GM11168 (cell line): ENCODE results near the gene TAS2R60.
"Not testable (repeated sequence)": the region's sequence is repeated elsewhere in the genome, so short reads cannot be mapped to it uniquely, and the experiment has no call there.

Experiments used
- in situ Hi-C: fragments of 300-500 bp; cut with MboI; formaldehyde crosslinking; loops from one replicate; pipeline ENCODE4 v1.12.0; 2022; ENCODE audit warnings: low sequenced_read_pairs; ENCODE audit not compliant: unreplicated experiment

TAS2R60 gene

GRCh38 chr7:143463556-143463955 is 20.3 kb downstream of the TAS2R60 start:
- in situ Hi-C loops: no loop called here

DNA sequence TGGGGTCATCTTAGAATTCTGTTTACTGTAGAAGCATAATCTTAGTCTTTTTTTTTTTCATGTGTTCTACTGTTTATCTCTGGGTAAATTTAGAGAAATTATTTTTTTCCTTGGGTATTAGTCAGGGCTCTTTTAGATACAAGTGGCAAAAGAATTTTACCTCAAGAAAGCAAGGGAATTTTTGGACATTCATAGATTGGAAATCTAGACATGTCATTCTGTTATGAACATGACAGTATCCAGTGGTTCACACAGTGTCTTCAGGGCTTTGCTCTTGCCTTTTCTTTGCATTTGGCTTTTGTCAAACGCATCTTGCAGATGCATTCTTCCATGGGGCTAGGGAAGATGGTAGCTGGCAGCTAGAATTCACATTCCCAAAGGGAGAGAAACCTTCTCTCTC is 20.7 kb downstream of the TAS2R60 start:
- in situ Hi-C loops: no loop called here

- in situ Hi-C loops: no loop called here
Measured at GRCh38 chr7:143467724-143468123, 24.5 kb downstream of the TAS2R60 start.

GRCh38 chr7:143472071-143472689 is 28.9 kb downstream of the TAS2R60 start:
- in situ Hi-C loops: not testable (repeated sequence)

DNA sequence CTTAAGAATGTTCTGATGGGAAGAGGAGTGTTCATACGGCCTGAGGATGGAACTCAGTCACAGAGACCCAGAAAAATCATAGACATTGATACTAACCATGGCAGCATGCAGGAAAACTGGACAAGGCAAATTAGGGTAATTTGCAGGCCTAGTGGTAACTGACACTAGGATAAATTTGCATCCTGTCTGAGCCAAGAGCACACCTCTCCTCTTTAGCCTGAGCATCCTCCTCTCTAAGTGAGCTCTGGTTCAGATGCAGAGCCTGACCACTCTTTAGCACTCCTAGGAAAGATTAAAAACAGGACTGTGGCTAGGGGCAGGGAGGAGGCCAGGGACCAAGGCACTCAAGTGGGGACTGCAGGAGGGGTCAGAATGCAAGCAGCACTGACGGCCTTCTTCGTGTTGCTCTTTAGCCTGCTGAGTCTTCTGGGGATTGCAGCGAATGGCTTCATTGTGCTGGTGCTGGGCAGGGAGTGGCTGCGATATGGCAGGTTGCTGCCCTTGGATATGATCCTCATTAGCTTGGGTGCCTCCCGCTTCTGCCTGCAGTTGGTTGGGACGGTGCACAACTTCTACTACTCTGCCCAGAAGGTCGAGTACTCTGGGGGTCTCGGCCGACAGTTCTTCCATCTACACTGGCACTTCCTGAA is 34.4 kb downstream of the TAS2R60 start, which contains the start of gene TAS2R41:
Gene TAS2R41, plus strand, starts transcription at position 373 of the 650 bp plus-strand sequence. Its CDS starts 0 bp downstream, at position 373.
- in situ Hi-C loops: no loop called here

- in situ Hi-C loops: no loop called here
Measured at GRCh38 chr7:143479055-143479766, 36.0 kb downstream of the TAS2R60 start.

GRCh38 chr7:143480501-143480900 is 37.2 kb downstream of the TAS2R60 start:
- in situ Hi-C loops: no loop called here

- in situ Hi-C loops: no loop called here
Measured at GRCh38 chr7:143484119-143484518, 40.9 kb downstream of the TAS2R60 start.

GRCh38 chr7:143485094-143485493 is 41.8 kb downstream of the TAS2R60 start:
- in situ Hi-C loops: no loop called here

- in situ Hi-C loops: no loop called here
Measured at GRCh38 chr7:143485500-143485899, 42.2 kb downstream of the TAS2R60 start.

DNA sequence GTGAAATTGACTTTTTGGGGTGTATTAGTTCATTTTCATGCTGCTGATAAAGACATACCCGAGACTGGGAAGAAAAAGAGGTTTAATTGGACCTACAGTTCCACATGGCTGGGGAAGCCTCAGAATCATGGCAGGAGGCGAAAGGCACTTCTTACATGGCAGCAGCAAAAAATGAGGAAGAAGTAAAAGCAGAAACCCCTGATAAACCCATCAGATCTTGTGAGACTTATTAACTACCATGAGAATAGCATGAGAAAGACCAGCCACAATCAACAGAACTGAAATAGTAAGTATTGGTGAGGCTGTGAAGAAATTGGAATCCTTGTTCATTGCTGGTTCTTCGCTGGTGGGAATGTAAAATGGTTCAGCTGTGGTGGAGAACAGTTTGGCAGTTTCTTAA is 43.0 kb downstream of the TAS2R60 start:
- in situ Hi-C loops: not testable (repeated sequence)

GRCh38 chr7:143487061-143487460 is 43.8 kb downstream of the TAS2R60 start:
- in situ Hi-C loops: no loop called here

- in situ Hi-C loops: no loop called here
Measured at GRCh38 chr7:143487566-143487965, 44.3 kb downstream of the TAS2R60 start.

- in situ Hi-C loops: no loop called here
Measured at GRCh38 chr7:143490717-143491306, 47.6 kb downstream of the TAS2R60 start.

DNA sequence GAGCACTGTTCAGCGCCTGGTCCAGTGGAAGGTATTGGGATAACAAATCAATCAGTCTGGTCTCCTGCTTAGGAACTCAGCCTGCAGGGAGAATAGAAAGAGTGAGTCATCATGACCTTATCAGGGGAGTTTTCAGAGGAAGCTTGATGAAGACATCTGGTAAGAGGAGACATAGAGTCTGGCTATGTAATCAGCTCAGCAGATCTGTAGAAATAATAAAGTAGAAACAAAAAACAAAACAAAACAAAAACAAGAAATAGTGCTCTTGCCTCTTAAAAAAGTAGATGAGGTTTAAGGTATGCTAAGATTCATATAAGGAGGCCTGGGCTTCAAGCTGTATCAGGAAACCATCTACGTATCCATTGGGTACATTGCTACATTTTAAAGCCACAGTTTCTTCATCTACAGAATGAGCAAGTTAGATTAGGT is 48.8 kb downstream of the TAS2R60 start:
- in situ Hi-C loops: no loop called here

GRCh38 chr7:143492799-143493739 is 49.8 kb downstream of the TAS2R60 start:
- in situ Hi-C loops: no loop called here

GRCh38 chr7:143493751-143494150 is 50.5 kb downstream of the TAS2R60 start:
- in situ Hi-C loops: no loop called here
